Liver (tissue), 9 donors: ENCODE measurements around the gene HTD2. TPM values are rescaled to one million over a fixed set of nuclear protein-coding genes. Genes with fewer than 3 reads are reported as not detected.

Experiments
- DNase-seq: peaks from one replicate; pipeline ENCODE4 v3.0.0-alpha.2; 2017; ENCODE audit warnings: low spot score
- H3K27ac ChIP-seq, 2 donors: one replicate each; pipeline ENCODE4 v1.7.0; 2013; ENCODE audit warnings: inconsistent platforms in 2 of 2, low read length in 2 of 2, control low read depth in 1 of 2, low read depth in 1 of 2, mild to moderate bottlenecking in 1 of 2
- H3K27me3 ChIP-seq, 4 donors: one replicate each; pipeline versions ENCODE4 v1.6.1 to v1.7.0; 2013; ENCODE audit warnings: low read length in 3 of 4, inconsistent platforms in 1 of 4, mild to moderate bottlenecking in 1 of 4, moderate library complexity in 1 of 4; ENCODE audit not compliant: control insufficient read depth in 4 of 4, insufficient read depth in 4 of 4
- H3K36me3 ChIP-seq, 4 donors: one replicate each; pipeline versions ENCODE4 v1.6.1 to v1.7.0; 2013; ENCODE audit warnings: low read length in 3 of 4, mild to moderate bottlenecking in 3 of 4, low read depth in 1 of 4, moderate library complexity in 1 of 4; ENCODE audit not compliant: control insufficient read depth in 4 of 4, insufficient read depth in 3 of 4
- H3K4me1 ChIP-seq, 4 donors: one replicate each; pipeline versions ENCODE4 v1.6.1 to v1.7.0; 2013; ENCODE audit warnings: low read length in 3 of 4, mild to moderate bottlenecking in 3 of 4, moderate library complexity in 1 of 4; ENCODE audit not compliant: control insufficient read depth in 4 of 4, insufficient read depth in 4 of 4
- H3K4me3 ChIP-seq, 3 donors: one replicate each; pipeline versions ENCODE4 v1.6.1 to v1.7.0; 2013; ENCODE audit warnings: low read length in 3 of 3, control low read depth in 1 of 3, low read depth in 1 of 3, mild to moderate bottlenecking in 1 of 3
- H3K9ac ChIP-seq, 2 donors: one replicate each; pipeline ENCODE4 v1.7.0; 2013; ENCODE audit warnings: low read length in 2 of 2, mild to moderate bottlenecking in 2 of 2, moderate library complexity in 2 of 2, control low read depth in 1 of 2, low read depth in 1 of 2
- H3K9me3 ChIP-seq, 4 donors: one replicate each; pipeline versions ENCODE4 v1.6.1 to v1.7.0; 2013; ENCODE audit warnings: low read length in 3 of 4; ENCODE audit not compliant: control insufficient read depth in 4 of 4
- FOXA2 ChIP-seq: IDR thresholded peaks from 2 replicates; pipeline ENCODE4 v1.6.1; 2016; ENCODE audit warnings: antibody characterized with exemption
- GABPA ChIP-seq, 2 donors: IDR thresholded peaks in 1 of 2; conservative IDR thresholded peaks in 1 of 2; 2 replicates each; pipeline ENCODE4 v1.6.1; 2016; ENCODE audit warnings: antibody characterized with exemption in 2 of 2, mild to moderate bottlenecking in 1 of 2, moderate library complexity in 1 of 2
- HNF4G ChIP-seq: IDR thresholded peaks from 2 replicates; pipeline ENCODE4 v1.6.1; 2016; ENCODE audit warnings: antibody characterized with exemption
- MAX ChIP-seq: IDR thresholded peaks from 2 replicates; pipeline ENCODE4 v1.6.1; 2016; ENCODE audit warnings: antibody characterized with exemption
- RAD21 ChIP-seq, 2 donors: IDR thresholded peaks; 2 replicates each; pipeline ENCODE4 v1.6.1; 2016; ENCODE audit warnings: antibody characterized with exemption in 2 of 2, mild to moderate bottlenecking in 2 of 2
- REST ChIP-seq: IDR thresholded peaks from 2 replicates; pipeline ENCODE4 v1.6.1; 2016; ENCODE audit warnings: antibody characterized with exemption, mild to moderate bottlenecking
- RXRA ChIP-seq, 2 donors: IDR thresholded peaks; 2 replicates each; pipeline ENCODE4 v1.6.1; 2017 to 2018; ENCODE audit warnings: antibody characterized with exemption in 2 of 2, mild to moderate bottlenecking in 1 of 2
- SP1 ChIP-seq: IDR thresholded peaks from 2 replicates; pipeline ENCODE4 v1.6.1; 2018; ENCODE audit warnings: antibody characterized with exemption, mild to moderate bottlenecking
- YY1 ChIP-seq: IDR thresholded peaks from 2 replicates; pipeline ENCODE4 v1.6.1; 2016; ENCODE audit warnings: antibody characterized with exemption, mild to moderate bottlenecking
- WGBS: extraction: QIAGEN DNeasy Blood & Tissue Kit; methylation state at CpG from one replicate; pipeline ENCODE4 v1.1.7; 2013; 5-methylcytosine and 5-hydroxymethylcytosine counted together
- polyA plus RNA-seq, 2 donors: library from polyadenylated mRNA; stranded (reverse) in 1 of 2; unstranded in 1 of 2; fragments of 200-250 nt in 1 of 2; fragments of >200 nt in 1 of 2; fragmentation: Nextera tagmentation in 1 of 2; extraction: Ambion mirVana in 1 of 2; gene quantifications; one replicate each; pipeline versions ENCODE4 v1.2.1 to v1.2.3, GENCODE V29; 2013 to 2015
- total RNA-seq, 2 donors: library from RNA; depleted of rRNA; stranded (reverse); fragments of >200 nt; gene quantifications; one replicate each; pipeline ENCODE4 v1.2.3, GENCODE V29; 2014
- TF ChIP-seq, protein P1 (sequence below): fragments of 150-350 bp; IDR thresholded peaks from 2 replicates; pipeline ENCODE4 v1.5.1; 2017; ENCODE audit warnings: improper control_type of control experiment, low read depth, low read length; ENCODE audit not compliant: missing input control
- TF ChIP-seq, protein P2 (sequence below): IDR thresholded peaks from 2 replicates; pipeline ENCODE4 v1.6.1; 2016; ENCODE audit warnings: antibody characterized with exemption
- donor health status: healthy.
- donor health status: healthy.
- donor health status: healthy.
- donor health status: healthy.
- donor health status: healthy.

Gene HTD2
- total and polyA plus RNA-seq, 4 donors, result 6.6 to 14.8 (median 11.0) TPM

- Histone ChIP-seq H3K27ac (no peak overlapping the region), H3K27me3 (no peaks in the 10 kb centered on the region), H3K36me3 (peaks cover 5 to 17% (median 11%) of the 10 kb centered on the region in 4 donors), H3K4me3 (no peak overlapping the region), H3K4me1 (no peaks in the 10 kb centered on the region), H3K9ac (no peak overlapping the region), H3K9me3 (no peaks in the 10 kb centered on the region)
- TF ChIP-seq YY1 (no peak), FOXA2 (no peak), GABPA (IDR thresholded peaks at IDR 0.05 in 1 of 2, conservative IDR thresholded peaks at IDR 0.05 in 1 of 2) (no peak), RAD21 (IDR thresholded peaks at IDR 0.05) (no peak), REST (no peak), RXRA (IDR thresholded peaks at IDR 0.05) (no peak), SP1 (no peak)
- TF ChIP-seq, protein P1, sequence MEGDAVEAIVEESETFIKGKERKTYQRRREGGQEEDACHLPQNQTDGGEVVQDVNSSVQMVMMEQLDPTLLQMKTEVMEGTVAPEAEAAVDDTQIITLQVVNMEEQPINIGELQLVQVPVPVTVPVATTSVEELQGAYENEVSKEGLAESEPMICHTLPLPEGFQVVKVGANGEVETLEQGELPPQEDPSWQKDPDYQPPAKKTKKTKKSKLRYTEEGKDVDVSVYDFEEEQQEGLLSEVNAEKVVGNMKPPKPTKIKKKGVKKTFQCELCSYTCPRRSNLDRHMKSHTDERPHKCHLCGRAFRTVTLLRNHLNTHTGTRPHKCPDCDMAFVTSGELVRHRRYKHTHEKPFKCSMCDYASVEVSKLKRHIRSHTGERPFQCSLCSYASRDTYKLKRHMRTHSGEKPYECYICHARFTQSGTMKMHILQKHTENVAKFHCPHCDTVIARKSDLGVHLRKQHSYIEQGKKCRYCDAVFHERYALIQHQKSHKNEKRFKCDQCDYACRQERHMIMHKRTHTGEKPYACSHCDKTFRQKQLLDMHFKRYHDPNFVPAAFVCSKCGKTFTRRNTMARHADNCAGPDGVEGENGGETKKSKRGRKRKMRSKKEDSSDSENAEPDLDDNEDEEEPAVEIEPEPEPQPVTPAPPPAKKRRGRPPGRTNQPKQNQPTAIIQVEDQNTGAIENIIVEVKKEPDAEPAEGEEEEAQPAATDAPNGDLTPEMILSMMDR, result no peak
- WGBS, result 86% methylated on average over 9 of the region's 9 CpGs
- DNase-seq, result no peak
Observed at GRCh38 chr3:58291671-58292338, 14.5 kb upstream of the HTD2 start.

- Histone ChIP-seq H3K4me1 (no peaks in the 10 kb centered on the region), H3K27me3 (no peaks in the 10 kb centered on the region), H3K9me3 (no peaks in the 10 kb centered on the region), H3K36me3 (peaks cover 5 to 9% (median 7%) of the 10 kb centered on the region in 4 donors), H3K27ac (no peak overlapping the region), H3K9ac (no peak overlapping the region), H3K4me3 (no peak overlapping the region)
- 89% methylated on average over 10 of the region's 10 CpGs for WGBS
- TF ChIP-seq, protein P2, sequence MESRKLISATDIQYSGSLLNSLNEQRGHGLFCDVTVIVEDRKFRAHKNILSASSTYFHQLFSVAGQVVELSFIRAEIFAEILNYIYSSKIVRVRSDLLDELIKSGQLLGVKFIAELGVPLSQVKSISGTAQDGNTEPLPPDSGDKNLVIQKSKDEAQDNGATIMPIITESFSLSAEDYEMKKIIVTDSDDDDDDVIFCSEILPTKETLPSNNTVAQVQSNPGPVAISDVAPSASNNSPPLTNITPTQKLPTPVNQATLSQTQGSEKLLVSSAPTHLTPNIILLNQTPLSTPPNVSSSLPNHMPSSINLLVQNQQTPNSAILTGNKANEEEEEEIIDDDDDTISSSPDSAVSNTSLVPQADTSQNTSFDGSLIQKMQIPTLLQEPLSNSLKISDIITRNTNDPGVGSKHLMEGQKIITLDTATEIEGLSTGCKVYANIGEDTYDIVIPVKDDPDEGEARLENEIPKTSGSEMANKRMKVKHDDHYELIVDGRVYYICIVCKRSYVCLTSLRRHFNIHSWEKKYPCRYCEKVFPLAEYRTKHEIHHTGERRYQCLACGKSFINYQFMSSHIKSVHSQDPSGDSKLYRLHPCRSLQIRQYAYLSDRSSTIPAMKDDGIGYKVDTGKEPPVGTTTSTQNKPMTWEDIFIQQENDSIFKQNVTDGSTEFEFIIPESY, result no peak
- TF ChIP-seq HNF4G (no peak), FOXA2 (no peak), MAX (no peak), YY1 (no peak)
- no peak for DNase-seq
Observed at GRCh38 chr3:58292866-58293265, 13.5 kb upstream of the HTD2 start.
